ENCODE results near the gene STOX2. TPM values are rescaled to one million over a fixed set of nuclear protein-coding genes. Genes with fewer than 3 reads are reported as not detected.

The STOX2 gene
- total RNA-seq, 2 experiments from 2014 or later = not detected

GRCh38 chr4:183870997-183871396 is 34.1 kb upstream of the STOX2 start:
- CTCF ChIA-PET = no interaction called here
- Mint-ChIP-seq H3K36me3 (ENCODE audit: low read depth) (no peaks in the 10 kb centered on the region), H3K27me3 (no peaks in the 10 kb centered on the region), H3K4me3 (no peak overlapping the region), H3K27ac (no peak overlapping the region), H3K9me3 (no peaks in the 10 kb centered on the region), H3K4me1 (ENCODE audit: low read depth) (no peaks in the 10 kb centered on the region)
- ATAC-seq (no peak), DNase-seq (no peak)
- TF ChIP-seq CTCF (IDR thresholded peaks at IDR 0.05) = no peak
- intact Hi-C loops (cut with micrococcal nuclease) = no loop called here
- POLR2A ChIA-PET = no interaction called here

DNA sequence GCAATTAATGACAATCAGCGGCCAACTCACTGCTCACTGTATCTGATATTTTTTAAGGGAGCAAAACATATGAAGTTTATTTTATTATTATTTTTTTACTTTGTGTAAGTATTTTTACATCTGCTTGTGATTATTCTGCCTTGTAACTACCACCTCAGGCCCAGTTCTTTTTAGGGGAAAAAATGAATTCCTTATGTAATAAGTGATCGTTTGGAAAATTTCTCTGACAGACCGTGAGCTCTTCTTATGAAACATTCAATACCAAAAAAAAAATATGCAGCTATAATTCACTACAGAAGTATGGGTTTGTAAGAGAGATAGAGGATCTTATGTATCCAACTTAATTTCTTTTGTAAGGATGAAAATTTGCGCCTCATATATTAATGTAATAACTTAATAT is 33.5 kb upstream of the STOX2 start:
- CTCF ChIA-PET = no interaction called here
- intact Hi-C loops (cut with micrococcal nuclease) = no loop called here
- H3K9me3 Mint-ChIP-seq = no peaks in the 10 kb centered on the region
- H3K27me3 Mint-ChIP-seq = no peaks in the 10 kb centered on the region
- H3K4me3 Mint-ChIP-seq = no peak overlapping the region
- POLR2A ChIA-PET = no interaction called here
- H3K36me3 Mint-ChIP-seq (ENCODE audit: low read depth) = no peaks in the 10 kb centered on the region
- no peak overlapping the region for H3K27ac Mint-ChIP-seq
- no peak for TF ChIP-seq CTCF (IDR thresholded peaks at IDR 0.05)
- no peaks in the 10 kb centered on the region for H3K4me1 Mint-ChIP-seq (ENCODE audit: low read depth)
- ATAC-seq = no peak
- DNase-seq = no peak

- no peak for TF ChIP-seq CTCF (IDR thresholded peaks at IDR 0.05)
- Mint-ChIP-seq H3K4me3 (no peak overlapping the region), H3K9me3 (no peaks in the 10 kb centered on the region), H3K27ac (no peak overlapping the region), H3K27me3 (no peaks in the 10 kb centered on the region), H3K36me3 (ENCODE audit: low read depth) (no peaks in the 10 kb centered on the region), H3K4me1 (ENCODE audit: low read depth) (no peaks in the 10 kb centered on the region)
- DNase-seq (no peak), ATAC-seq (no peak)
- ChIA-PET CTCF (no interaction called here), POLR2A (no interaction called here)
- intact Hi-C loops (cut with micrococcal nuclease) = no loop called here
These were observed 32.6 kb upstream of the STOX2 start for GRCh38 chr4:183872531-183872930.

- intact Hi-C loops (cut with micrococcal nuclease) = no loop called here
- Mint-ChIP-seq H3K36me3 (ENCODE audit: low read depth) (no peaks in the 10 kb centered on the region), H3K9me3 (no peaks in the 10 kb centered on the region), H3K4me3 (no peak overlapping the region), H3K4me1 (ENCODE audit: low read depth) (no peaks in the 10 kb centered on the region), H3K27me3 (no peaks in the 10 kb centered on the region), H3K27ac (no peak overlapping the region)
- no peak for TF ChIP-seq CTCF (IDR thresholded peaks at IDR 0.05)
- CTCF ChIA-PET = no interaction called here
- DNase-seq = no peak
- no peak for ATAC-seq
- POLR2A ChIA-PET = no interaction called here
These were observed 31.5 kb upstream of the STOX2 start for GRCh38 chr4:183873409-183874185.

- Mint-ChIP-seq H3K9me3 (no peaks in the 10 kb centered on the region), H3K36me3 (ENCODE audit: low read depth) (no peaks in the 10 kb centered on the region), H3K27ac (no peak overlapping the region), H3K4me1 (ENCODE audit: low read depth) (no peaks in the 10 kb centered on the region), H3K27me3 (no peaks in the 10 kb centered on the region), H3K4me3 (no peak overlapping the region)
- ChIA-PET POLR2A (no interaction called here), CTCF (no interaction called here)
- DNase-seq (no peak), ATAC-seq (no peak)
- intact Hi-C loops (cut with micrococcal nuclease) = no loop called here
- TF ChIP-seq CTCF (IDR thresholded peaks at IDR 0.05) = no peak
These were observed 29.8 kb upstream of the STOX2 start for GRCh38 chr4:183875251-183875825.

All from activated CD8-positive, alpha-beta T cell treated with anti-CD3 and anti-CD28 coated beads for 36 hours (primary cell).